GM23338 (cell line): ENCODE measurements around the gene TMEM150C. TPM values are rescaled to one million over a fixed set of nuclear protein-coding genes. Genes with fewer than 3 reads are reported as not detected.

ENCODE experiments used
- ATAC-seq: fragments of 200-7000 bp; cut with Tn5 transposase; 3 replicates; pipeline ENCODE4 v1.9.1; 2020
- DNase-seq: peaks from one replicate; pipeline ENCODE4 v3.0.0-alpha.2; 2015; ENCODE audit warnings: low spot score
- H2AFZ ChIP-seq: fragments of 200-600 bp; sonication (generic); 2 replicates; pipeline ENCODE4 v1.8.0; 2016; ENCODE audit warnings: antibody characterized with exemption, mild to moderate bottlenecking, moderate library complexity
- H3F3A ChIP-seq: fragments of 200-600 bp; sonication (generic); replicated peaks from 2 replicates; pipeline ENCODE4 v1.8.0; 2017; ENCODE audit warnings: antibody characterized with exemption, mixed run types, low read depth
- H3K27ac ChIP-seq: fragments of 200-600 bp; sonication (generic); 2 replicates; pipeline ENCODE4 v1.6.1; 2016; ENCODE audit warnings: low read depth
- H3K27me3 ChIP-seq: fragments of 200-600 bp; sonication (generic); 2 replicates; pipeline ENCODE4 v1.8.0; 2016; ENCODE audit warnings: mild to moderate bottlenecking, mixed run types, moderate library complexity; ENCODE audit not compliant: insufficient read depth
- H3K36me3 ChIP-seq: fragments of 200-600 bp; sonication (generic); 2 replicates; pipeline ENCODE4 v1.8.0; 2016; ENCODE audit warnings: mild to moderate bottlenecking; ENCODE audit not compliant: insufficient read depth
- H3K4me1 ChIP-seq: fragments of 200-600 bp; sonication (generic); 2 replicates; pipeline ENCODE4 v1.8.0; 2016; ENCODE audit warnings: mild to moderate bottlenecking, moderate library complexity; ENCODE audit not compliant: insufficient read depth
- H3K4me2 ChIP-seq: fragments of 200-600 bp; sonication (generic); 2 replicates; pipeline ENCODE4 v1.7.1; 2017; ENCODE audit warnings: mixed run types
- H3K4me3 ChIP-seq: fragments of 200-600 bp; sonication (generic); 2 replicates; pipeline ENCODE4 v1.6.1; 2016; ENCODE audit warnings: mixed run types
- H3K79me2 ChIP-seq: fragments of 200-600 bp; sonication (generic); replicated peaks from 2 replicates; pipeline ENCODE4 v1.8.0; 2017; ENCODE audit warnings: mild to moderate bottlenecking; ENCODE audit not compliant: insufficient read depth
- H3K9me2 ChIP-seq: fragments of 200-600 bp; sonication (generic); 2 replicates; pipeline ENCODE4 v1.8.0; 2017; ENCODE audit not compliant: insufficient read depth
- H4K20me1 ChIP-seq: fragments of 200-600 bp; sonication (generic); replicated peaks from 2 replicates; pipeline ENCODE4 v1.8.0; 2017; ENCODE audit warnings: mild to moderate bottlenecking; ENCODE audit not compliant: insufficient read depth
- H3K27ac Mint-ChIP-seq: 2 replicates; pipeline ENCODE4 v1.8.0; 2020; ENCODE audit warnings: inconsistent platforms, mild to moderate bottlenecking, moderate library complexity, mixed read lengths
- H3K27me3 Mint-ChIP-seq: 3 replicates; pipeline ENCODE4 v1.8.0; 2022; ENCODE audit warnings: low read depth, mild to moderate bottlenecking, moderate library complexity, mixed read lengths, inconsistent platforms; ENCODE audit not compliant: insufficient read depth, poor library complexity
- H3K36me3 Mint-ChIP-seq: 3 replicates; pipeline ENCODE4 v1.8.0; 2021; ENCODE audit warnings: low read depth, mild to moderate bottlenecking, inconsistent platforms, moderate library complexity, mixed read lengths
- H3K4me1 Mint-ChIP-seq: 3 replicates; pipeline ENCODE4 v1.8.0; 2020; ENCODE audit warnings: mild to moderate bottlenecking, inconsistent platforms, mixed read lengths
- H3K4me3 Mint-ChIP-seq: 3 replicates; pipeline ENCODE4 v1.8.0; 2021; ENCODE audit warnings: moderate library complexity, mild to moderate bottlenecking, inconsistent platforms, mixed read lengths
- H3K9me3 Mint-ChIP-seq: 3 replicates; pipeline ENCODE4 v1.8.0; 2020; ENCODE audit warnings: moderate library complexity, mild to moderate bottlenecking, inconsistent platforms, mixed read lengths
- ETS1 ChIP-seq: IDR thresholded peaks from 2 replicates; pipeline ENCODE4 v1.6.1; 2016; ENCODE audit warnings: antibody characterized with exemption
- EZH2phosphoT487 ChIP-seq: fragments of 200-600 bp; sonication (generic); IDR thresholded peaks from one replicate; pipeline ENCODE4 v1.8.1; 2018; ENCODE audit warnings: antibody characterized with exemption; ENCODE audit not compliant: unreplicated experiment
- POLR2AphosphoS5 ChIP-seq: IDR thresholded peaks from 2 replicates; pipeline ENCODE4 v1.6.1; 2016; ENCODE audit warnings: antibody characterized with exemption, low read depth
- REST ChIP-seq: IDR thresholded peaks from one replicate; pipeline ENCODE4 v1.6.1; 2018; ENCODE audit warnings: antibody characterized with exemption; ENCODE audit not compliant: unreplicated experiment
- STAT1 ChIP-seq: IDR thresholded peaks from one replicate; pipeline ENCODE4 v1.6.1; 2016; ENCODE audit warnings: antibody characterized with exemption; ENCODE audit not compliant: unreplicated experiment
- ZNF114 ChIP-seq: fragments of 250-450 bp; sonication (Bioruptor Pico); IDR thresholded peaks from 2 replicates; pipeline ENCODE4 v1.5.0; 2020; ENCODE audit warnings: mild to moderate bottlenecking, moderate library complexity
- ZNF331 ChIP-seq: fragments of 250-450 bp; sonication (Bioruptor Pico); IDR thresholded peaks from 2 replicates; pipeline ENCODE4 v1.5.0; 2020; ENCODE audit warnings: low read depth, mild to moderate bottlenecking, moderate library complexity
- polyA plus RNA-seq: library from polyadenylated mRNA; unstranded; fragments of >200 nt; fragmentation: Nextera tagmentation; extraction: Ambion mirVana; gene quantifications from 2 replicates; pipeline ENCODE4 v1.2.1, GENCODE V29; 2016
- total RNA-seq: library from RNA; depleted of rRNA; stranded (reverse); fragments of >200 nt; shearing (Covaris generic); gene quantifications from 2 replicates; pipeline ENCODE4 v1.2.3, GENCODE V29; 2014
- TF ChIP-seq, protein P1 (sequence below), 2 experiments: fragments of 200-600 bp in 1 of 2; sonication (generic) in 1 of 2; conservative IDR thresholded peaks; 2 replicates each; pipeline versions ENCODE4 v1.5.1 to v1.6.1; 2016 to 2017; ENCODE audit warnings: antibody characterized with exemption in 2 of 2, low read depth in 2 of 2, mild to moderate bottlenecking in 2 of 2, moderate library complexity in 1 of 2
- TF ChIP-seq, protein P2 (sequence below): fragments of 250-450 bp; sonication (Bioruptor Pico); IDR thresholded peaks from 2 replicates; pipeline ENCODE4 v1.5.0; 2020; ENCODE audit warnings: mild to moderate bottlenecking, moderate library complexity

TMEM150C gene
- total and polyA plus RNA-seq, 2 experiments from 2014 or later: 1.7 to 4.0 TPM

DNA sequence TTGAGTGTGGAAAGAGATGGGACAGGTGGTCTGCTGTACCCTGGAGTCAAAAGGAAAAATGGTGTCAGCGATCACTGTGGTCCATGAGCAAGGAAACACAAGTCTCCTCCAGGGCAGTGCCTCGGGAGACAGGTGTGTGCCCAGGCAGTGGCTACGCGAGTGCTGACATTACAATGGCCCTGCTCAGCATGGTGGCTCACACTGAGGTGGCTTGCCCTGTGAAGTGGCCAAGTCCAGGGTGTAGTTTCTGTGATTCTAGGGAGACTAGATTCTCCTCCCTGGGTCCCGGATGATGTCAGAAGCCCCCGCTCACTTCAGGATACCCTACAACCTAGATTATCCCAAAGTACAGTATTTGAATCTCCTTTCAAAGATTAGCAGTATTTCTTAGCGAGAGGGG lies 44.8 kb upstream of the TMEM150C start:
- Histone ChIP-seq H3F3A (no peaks in the 10 kb centered on the region), H2AFZ (no peak overlapping the region), H3K27ac (no peak overlapping the region), H3K36me3 (no peaks in the 10 kb centered on the region), H4K20me1 (no peaks in the 10 kb centered on the region), H3K27me3 (no peaks in the 10 kb centered on the region), H3K4me1 (no peaks in the 10 kb centered on the region), H3K79me2 (no peaks in the 10 kb centered on the region), H3K4me2 (no peak overlapping the region), H3K4me3 (no peak overlapping the region), H3K9me2 (no peaks in the 10 kb centered on the region)
- TF ChIP-seq, protein P1, sequence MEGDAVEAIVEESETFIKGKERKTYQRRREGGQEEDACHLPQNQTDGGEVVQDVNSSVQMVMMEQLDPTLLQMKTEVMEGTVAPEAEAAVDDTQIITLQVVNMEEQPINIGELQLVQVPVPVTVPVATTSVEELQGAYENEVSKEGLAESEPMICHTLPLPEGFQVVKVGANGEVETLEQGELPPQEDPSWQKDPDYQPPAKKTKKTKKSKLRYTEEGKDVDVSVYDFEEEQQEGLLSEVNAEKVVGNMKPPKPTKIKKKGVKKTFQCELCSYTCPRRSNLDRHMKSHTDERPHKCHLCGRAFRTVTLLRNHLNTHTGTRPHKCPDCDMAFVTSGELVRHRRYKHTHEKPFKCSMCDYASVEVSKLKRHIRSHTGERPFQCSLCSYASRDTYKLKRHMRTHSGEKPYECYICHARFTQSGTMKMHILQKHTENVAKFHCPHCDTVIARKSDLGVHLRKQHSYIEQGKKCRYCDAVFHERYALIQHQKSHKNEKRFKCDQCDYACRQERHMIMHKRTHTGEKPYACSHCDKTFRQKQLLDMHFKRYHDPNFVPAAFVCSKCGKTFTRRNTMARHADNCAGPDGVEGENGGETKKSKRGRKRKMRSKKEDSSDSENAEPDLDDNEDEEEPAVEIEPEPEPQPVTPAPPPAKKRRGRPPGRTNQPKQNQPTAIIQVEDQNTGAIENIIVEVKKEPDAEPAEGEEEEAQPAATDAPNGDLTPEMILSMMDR (conservative IDR thresholded peaks at IDR 0.05; ENCODE audit: low read depth in 2 of 2): no peak
- TF ChIP-seq ETS1: no peak
- no peak for TF ChIP-seq REST
- TF ChIP-seq ZNF331: no peak
- TF ChIP-seq, protein P2, sequence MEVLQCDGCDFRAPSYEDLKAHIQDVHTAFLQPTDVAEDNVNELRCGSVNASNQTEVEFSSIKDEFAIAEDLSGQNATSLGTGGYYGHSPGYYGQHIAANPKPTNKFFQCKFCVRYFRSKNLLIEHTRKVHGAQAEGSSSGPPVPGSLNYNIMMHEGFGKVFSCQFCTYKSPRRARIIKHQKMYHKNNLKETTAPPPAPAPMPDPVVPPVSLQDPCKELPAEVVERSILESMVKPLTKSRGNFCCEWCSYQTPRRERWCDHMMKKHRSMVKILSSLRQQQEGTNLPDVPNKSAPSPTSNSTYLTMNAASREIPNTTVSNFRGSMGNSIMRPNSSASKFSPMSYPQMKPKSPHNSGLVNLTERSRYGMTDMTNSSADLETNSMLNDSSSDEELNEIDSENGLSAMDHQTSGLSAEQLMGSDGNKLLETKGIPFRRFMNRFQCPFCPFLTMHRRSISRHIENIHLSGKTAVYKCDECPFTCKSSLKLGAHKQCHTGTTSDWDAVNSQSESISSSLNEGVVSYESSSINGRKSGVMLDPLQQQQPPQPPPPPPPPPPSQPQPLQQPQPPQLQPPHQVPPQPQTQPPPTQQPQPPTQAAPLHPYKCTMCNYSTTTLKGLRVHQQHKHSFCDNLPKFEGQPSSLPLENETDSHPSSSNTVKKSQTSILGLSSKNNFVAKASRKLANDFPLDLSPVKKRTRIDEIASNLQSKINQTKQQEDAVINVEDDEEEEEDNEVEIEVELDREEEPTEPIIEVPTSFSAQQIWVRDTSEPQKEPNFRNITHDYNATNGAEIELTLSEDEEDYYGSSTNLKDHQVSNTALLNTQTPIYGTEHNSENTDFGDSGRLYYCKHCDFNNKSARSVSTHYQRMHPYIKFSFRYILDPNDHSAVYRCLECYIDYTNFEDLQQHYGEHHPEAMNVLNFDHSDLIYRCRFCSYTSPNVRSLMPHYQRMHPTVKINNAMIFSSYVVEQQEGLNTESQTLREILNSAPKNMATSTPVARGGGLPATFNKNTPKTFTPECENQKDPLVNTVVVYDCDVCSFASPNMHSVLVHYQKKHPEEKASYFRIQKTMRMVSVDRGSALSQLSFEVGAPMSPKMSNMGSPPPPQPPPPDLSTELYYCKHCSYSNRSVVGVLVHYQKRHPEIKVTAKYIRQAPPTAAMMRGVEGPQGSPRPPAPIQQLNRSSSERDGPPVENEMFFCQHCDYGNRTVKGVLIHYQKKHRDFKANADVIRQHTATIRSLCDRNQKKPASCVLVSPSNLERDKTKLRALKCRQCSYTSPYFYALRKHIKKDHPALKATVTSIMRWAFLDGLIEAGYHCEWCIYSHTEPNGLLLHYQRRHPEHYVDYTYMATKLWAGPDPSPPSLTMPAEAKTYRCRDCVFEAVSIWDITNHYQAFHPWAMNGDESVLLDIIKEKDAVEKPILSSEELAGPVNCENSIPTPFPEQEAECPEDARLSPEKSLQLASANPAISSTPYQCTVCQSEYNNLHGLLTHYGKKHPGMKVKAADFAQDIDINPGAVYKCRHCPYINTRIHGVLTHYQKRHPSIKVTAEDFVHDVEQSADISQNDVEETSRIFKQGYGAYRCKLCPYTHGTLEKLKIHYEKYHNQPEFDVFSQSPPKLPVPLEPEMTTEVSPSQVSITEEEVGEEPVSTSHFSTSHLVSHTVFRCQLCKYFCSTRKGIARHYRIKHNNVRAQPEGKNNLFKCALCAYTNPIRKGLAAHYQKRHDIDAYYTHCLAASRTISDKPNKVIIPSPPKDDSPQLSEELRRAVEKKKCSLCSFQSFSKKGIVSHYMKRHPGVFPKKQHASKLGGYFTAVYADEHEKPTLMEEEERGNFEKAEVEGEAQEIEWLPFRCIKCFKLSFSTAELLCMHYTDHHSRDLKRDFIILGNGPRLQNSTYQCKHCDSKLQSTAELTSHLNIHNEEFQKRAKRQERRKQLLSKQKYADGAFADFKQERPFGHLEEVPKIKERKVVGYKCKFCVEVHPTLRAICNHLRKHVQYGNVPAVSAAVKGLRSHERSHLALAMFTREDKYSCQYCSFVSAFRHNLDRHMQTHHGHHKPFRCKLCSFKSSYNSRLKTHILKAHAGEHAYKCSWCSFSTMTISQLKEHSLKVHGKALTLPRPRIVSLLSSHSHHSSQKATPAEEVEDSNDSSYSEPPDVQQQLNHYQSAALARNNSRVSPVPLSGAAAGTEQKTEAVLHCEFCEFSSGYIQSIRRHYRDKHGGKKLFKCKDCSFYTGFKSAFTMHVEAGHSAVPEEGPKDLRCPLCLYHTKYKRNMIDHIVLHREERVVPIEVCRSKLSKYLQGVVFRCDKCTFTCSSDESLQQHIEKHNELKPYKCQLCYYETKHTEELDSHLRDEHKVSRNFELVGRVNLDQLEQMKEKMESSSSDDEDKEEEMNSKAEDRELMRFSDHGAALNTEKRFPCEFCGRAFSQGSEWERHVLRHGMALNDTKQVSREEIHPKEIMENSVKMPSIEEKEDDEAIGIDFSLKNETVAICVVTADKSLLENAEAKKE (CRISPR knock-in tag): no peak
- no peak for TF ChIP-seq ZNF114
- TF ChIP-seq POLR2AphosphoS5: no peak
- TF ChIP-seq EZH2phosphoT487: no peak
- no peak for TF ChIP-seq STAT1
- Mint-ChIP-seq H3K27ac (no peak overlapping the region), H3K27me3 (peaks cover 3% of the 10 kb centered on the region), H3K9me3 (no peaks in the 10 kb centered on the region), H3K4me1 (no peaks in the 10 kb centered on the region), H3K36me3 (no peaks in the 10 kb centered on the region), H3K4me3 (no peak overlapping the region)
- ATAC-seq: peak; percentile 65; the same call in 2 of the 3 replicates
- no peak for DNase-seq
